HG03457 (cell line): ENCODE data around the gene PHACTR3.

ENCODE experiments used
- ATAC-seq: cut with Tn5 transposase; IDR thresholded peaks from one replicate; pipeline ENCODE4 v1.9.1; 2021; ENCODE audit warnings: moderate number of reproducible peaks; ENCODE audit not compliant: unreplicated experiment

Gene PHACTR3

DNA sequence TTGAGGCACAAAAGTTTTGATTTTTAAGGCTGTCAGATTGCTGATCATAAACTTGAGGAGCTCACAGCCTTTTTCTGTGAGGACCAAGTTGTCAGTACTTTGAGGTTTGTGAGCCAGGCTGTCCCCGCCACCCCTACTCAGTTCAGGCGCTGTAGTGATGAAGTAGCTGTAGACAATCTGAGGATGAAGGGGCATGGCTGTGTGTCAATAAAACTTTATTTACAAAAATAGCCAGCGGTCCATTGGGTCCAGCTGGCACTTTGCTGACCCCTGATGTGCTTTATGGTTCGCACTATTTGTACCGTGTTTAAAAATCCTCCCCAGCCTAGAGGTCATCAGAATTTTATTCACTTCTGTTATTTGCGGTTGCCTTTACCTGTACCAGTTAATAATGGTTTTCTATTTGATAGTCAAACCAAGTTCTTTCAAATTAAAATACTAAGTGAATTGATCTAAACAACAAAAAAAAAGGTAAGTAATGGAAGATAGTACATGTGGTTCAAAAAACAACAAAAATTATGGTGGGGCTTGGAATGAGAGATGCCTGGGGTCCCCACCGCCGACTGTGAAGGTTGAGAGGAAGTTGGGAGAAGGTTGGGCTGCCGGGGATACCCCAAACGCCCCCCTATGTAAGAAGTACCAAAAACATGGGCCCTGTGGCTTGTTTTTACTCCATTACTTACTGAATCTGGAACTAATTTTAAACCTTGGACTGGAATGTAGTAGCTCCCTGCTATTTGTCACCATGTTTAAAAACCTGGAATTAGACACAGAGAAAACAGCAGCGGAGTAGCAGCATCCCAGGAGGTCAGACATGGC is 205.5 kb downstream of the PHACTR3 start:
- ATAC-seq = no peak

GRCh38 chr20:59810449-59811187 is 206.3 kb downstream of the PHACTR3 start:
- no peak for ATAC-seq

GRCh38 chr20:59811681-59812171 is 207.4 kb downstream of the PHACTR3 start:
- ATAC-seq = no peak

DNA sequence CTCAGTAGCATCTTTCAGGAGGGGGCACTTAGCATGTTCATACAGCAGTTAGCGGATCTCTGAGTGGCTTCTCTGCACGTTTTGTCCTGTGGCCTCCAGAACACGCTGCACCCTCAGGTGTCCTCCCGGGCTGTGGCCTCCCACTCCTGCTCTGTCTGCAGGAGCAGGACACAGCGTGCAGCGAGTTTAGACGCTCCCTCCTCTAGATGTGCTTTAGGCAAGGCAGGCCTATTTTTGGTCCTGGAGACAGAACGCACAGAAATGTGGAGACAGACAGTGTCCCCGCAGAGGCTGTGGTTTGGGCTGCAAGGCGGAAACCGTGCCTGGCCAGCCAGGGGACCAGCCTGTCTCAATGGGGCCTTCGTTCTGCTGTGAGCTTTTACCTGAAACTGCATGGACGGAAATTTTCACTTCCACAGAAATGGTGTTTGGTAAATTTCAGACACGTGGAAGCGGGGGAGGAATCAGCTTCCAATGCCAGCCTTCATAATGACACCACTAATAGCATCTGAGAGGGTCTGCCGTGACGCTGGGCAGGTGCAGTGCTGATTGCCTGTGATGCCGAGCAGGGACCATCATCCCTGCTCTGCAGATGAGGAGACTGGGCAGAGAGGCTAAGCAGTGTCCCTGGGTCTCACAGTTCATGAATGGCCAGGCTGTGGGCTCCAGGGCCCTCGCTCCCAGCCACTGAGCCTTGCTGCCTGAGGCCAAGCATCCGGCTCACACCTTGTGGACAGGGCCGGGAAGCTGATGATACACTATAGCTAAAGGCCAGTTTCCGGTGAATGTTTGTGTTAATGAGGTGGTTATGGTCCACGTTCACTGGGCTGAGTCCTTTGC is 208.2 kb downstream of the PHACTR3 start:
- no peak for ATAC-seq

DNA sequence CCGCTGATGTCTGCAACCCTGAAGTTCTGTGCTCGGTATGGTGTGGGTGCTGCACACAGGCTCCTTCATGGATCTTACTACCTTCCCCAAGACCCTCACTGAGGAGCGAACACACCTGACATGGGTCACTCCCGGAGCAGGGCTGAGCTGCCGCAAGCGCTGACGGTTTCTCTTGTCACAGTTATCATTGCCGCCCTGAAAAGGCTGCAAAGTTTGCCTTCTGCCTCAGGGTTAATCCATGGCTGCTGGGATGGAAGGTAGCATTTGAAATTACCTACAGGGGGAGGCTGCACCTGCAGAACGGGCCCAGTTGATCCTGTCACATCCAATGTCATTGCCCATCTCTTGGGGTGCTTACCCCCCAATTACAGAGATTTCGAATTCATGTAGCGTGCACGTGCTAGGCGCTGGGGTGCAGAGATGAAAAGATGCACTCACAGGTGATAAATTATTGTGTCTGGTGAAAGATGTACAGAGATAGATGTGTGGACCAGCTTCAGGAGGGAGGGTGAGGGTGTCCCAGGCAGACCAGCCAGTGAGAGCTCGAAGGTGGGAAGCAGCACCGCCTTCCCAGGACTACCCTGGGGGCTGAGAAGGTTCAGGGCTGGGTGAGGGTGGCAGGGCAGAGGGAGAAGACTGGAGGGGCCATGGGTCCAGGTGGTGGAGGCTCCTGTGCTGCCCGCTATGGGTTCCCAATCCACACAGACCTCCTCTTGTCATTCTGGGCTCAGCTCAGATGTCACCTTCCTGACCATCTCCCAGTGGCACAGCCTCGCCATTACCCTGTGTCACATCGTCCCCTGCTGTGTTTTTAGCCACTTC is 209.0 kb downstream of the PHACTR3 start:
- ATAC-seq = no peak

DNA sequence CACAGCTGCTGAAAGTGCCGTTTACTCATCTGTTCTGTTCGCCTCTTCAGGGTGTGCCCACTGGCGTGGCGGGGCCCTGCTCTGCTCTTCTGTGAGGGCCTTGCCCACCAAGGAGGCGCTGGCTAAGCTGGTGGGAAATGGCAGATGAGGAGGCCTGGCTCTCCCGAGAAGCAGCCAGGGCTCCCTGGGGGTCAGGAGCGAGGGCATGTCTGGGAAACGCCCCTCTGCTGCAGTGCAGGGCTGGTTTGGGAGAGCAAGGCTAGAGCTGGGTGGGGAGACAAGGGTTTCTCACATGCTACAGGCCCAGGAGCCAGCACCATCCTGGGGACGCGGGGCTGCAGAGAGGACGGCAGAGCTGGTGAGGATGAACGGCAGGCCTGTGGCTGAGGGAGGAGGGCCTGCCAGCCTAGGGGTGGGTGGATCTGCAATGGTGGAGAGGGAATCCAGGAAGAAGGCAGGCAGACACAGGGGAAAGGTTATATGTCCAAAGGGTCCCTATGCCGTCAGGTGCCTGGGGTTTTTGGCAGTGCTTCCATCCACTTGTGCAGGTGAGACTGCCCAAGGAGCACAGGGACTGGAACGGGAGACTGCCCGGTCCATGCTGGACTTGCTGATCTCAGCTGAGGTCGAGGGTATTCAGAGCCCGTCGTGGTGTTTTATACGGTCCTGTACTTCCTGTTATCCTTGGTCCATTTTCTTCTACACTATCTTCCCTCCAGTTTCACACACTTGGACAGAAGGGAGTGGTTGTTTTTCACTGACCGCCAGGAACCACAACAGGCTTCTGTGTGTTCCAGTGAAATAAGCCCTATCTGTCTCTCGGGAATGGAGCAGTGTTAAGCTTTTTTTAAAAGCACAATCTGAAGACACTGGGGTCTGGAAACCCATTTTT is 209.9 kb downstream of the PHACTR3 start:
- no peak for ATAC-seq

DNA sequence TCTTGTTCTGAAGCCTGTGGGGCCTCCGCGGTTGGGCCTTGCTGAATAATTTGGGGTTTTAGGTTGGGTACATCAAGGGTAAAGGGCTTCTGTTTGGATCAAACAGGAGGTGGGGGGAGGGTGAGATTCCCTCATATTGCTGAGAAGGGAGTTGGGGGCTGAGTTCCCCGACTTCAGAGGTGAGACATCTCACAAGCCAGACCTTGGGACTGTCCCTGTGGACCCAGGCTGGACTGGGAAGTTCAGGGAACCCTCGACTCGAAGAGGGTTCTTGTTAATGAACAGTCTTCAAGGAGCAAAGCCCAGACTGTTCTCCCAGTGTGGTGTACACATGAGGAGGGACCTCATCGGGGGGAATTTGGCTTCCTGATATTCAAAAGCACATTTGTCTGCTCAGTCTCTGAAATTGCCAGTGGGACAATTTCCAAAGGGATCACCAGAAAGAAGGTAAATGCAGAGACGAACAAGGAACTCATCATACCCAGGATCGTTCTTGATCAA is 210.6 kb downstream of the PHACTR3 start:
- ATAC-seq = no peak

DNA sequence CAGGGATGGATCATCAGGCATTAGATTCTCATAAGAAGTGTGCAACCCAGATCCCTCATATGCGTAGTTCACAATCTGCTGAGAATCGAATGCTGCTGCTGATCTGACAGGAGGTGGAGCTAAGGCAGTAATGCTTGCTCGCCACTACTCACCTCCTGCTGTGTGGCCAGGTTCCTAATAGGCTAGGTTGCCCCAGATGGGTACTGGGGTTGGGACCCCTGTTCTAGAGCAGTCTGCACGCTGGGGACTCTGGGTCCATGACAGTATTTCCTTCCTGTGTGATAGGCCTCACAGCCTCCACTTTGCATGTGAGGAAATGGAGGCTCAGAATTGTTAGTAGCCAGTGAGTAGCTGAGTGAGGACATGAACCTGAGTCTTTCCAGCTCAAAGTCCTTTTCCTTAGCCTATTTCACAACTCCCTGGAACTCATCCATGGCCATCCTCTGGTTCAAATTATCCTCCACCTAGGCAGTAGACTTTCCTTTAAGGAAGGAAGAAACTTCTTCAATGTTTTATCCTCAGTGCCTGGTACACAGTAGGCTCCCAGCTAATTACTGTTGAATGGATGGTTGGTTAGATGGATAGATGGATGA is 211.9 kb downstream of the PHACTR3 start:
- no peak for ATAC-seq

- no peak for ATAC-seq
Measured at GRCh38 chr20:59817406-59817805, 213.1 kb downstream of the PHACTR3 start.

GRCh38 chr20:59817846-59818615 is 213.7 kb downstream of the PHACTR3 start:
- ATAC-seq = no peak

DNA sequence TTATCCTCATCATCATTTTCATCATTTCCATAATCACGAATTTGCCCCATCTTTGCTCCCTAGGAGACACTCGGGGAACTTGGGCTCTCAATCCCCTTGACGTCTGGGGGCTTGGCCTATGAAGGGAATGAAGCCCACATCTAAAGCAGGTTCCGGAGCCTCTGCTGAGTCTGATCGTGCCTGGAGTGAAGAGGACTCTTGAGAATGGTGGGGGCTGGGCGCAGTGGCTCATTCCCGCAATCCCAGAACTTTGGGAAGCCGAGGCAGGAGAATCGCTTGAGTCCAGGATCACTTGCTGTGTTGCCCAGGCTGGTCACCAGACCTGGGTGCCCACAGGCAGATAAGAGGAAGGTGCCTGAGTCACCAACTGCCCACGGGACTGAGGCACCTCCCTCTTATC is 214.6 kb downstream of the PHACTR3 start:
- no peak for ATAC-seq

DNA sequence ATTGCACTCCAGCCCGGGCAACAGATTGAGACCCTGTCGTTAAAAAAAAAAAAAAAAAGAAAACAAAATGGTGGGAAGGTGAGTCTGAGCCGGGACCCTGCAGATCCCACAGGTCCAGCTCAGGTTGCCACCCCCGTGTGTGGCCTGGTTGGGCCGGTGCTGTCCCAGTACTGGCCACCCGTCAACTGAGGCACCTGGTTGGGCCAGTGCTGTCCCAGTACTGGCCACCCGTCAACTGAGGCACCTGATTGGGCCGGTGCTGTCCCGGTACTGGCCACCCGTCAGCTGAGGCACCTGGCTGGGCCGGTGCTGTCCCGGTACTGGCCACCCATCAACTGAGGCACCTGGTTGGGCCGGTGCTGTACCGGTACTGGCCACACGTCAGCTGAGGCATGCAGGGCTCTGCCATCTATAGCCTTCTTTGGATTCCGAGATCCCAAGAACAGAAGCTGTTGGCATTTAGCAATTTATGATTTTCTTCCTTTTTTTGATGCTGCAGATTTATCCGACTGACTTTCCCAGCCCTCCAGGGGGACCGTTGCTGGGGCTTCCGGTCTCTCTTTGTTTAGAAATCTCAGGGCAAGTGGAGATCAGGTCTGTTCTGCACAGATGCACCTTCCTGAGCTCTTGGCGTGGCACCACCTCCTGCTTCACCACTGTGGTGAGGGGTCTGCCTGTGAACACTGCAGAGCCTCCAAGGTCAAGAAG is 215.3 kb downstream of the PHACTR3 start:
- ATAC-seq = no peak

- ATAC-seq = no peak
Measured at GRCh38 chr20:59820204-59821041, 216.1 kb downstream of the PHACTR3 start.

GRCh38 chr20:59821201-59821600 is 216.9 kb downstream of the PHACTR3 start:
- no peak for ATAC-seq

DNA sequence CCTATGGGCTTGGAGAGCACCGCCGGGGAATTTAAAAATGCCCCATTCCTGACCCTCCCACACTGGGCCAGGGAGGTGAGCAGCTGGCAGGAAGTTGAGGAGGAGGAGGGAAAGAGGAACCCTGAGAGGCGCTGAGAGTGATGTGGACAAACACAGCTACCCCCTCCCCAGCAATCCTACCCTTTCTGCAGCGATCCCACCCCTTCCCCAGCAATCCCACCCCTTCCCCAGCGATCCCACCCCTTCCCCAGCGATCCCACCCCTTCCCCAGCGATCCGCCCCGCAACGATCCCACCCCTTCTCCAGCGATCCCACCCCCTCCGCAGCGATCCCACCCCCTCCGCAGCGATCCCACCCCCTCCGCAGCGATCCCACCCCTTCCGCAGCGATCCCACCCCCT is 217.4 kb downstream of the PHACTR3 start:
- ATAC-seq = no peak

- no peak for ATAC-seq
Measured at GRCh38 chr20:59822291-59823029, 218.1 kb downstream of the PHACTR3 start.
